Ishikawa (cell line): ENCODE results near the gene SLC43A1.

ENCODE experiments used
- CEBPB ChIP-seq: IDR thresholded peaks from 2 replicates; pipeline ENCODE4 v1.6.1; 2012
- CREB1 ChIP-seq: IDR thresholded peaks from 2 replicates; pipeline ENCODE4 v1.6.1; 2012; ENCODE audit warnings: low read depth
- EGR1 ChIP-seq: IDR thresholded peaks from 2 replicates; pipeline ENCODE4 v1.6.1; 2012
- EP300 ChIP-seq: IDR thresholded peaks from 2 replicates; pipeline ENCODE4 v1.6.1; 2012; ENCODE audit warnings: borderline replicate concordance
- FOXM1 ChIP-seq: IDR thresholded peaks from 2 replicates; pipeline ENCODE4 v1.6.1; 2012; ENCODE audit warnings: low read depth, borderline replicate concordance
- MAX ChIP-seq: IDR thresholded peaks from 2 replicates; pipeline ENCODE4 v1.6.1; 2012
- NFIC ChIP-seq: IDR thresholded peaks from 2 replicates; pipeline ENCODE4 v1.6.1; 2012
- RAD21 ChIP-seq: IDR thresholded peaks from 2 replicates; pipeline ENCODE4 v1.6.1; 2012; ENCODE audit warnings: low read depth
- REST ChIP-seq: IDR thresholded peaks from 2 replicates; pipeline ENCODE4 v1.6.1; 2012; ENCODE audit warnings: low read depth, mild to moderate bottlenecking
- TAF1 ChIP-seq: IDR thresholded peaks from 2 replicates; pipeline ENCODE4 v1.6.1; 2012; ENCODE audit warnings: low read depth, mild to moderate bottlenecking
- TCF12 ChIP-seq: IDR thresholded peaks from 2 replicates; pipeline ENCODE4 v1.6.1; 2012; ENCODE audit warnings: low read depth
- TEAD4 ChIP-seq: IDR thresholded peaks from 2 replicates; pipeline ENCODE4 v1.6.1; 2012
- ZBTB7A ChIP-seq: IDR thresholded peaks from 2 replicates; pipeline ENCODE4 v1.6.1; 2012; ENCODE audit warnings: low read depth

- TF ChIP-seq CEBPB = no peak
- no peak for TF ChIP-seq CREB1
- no peak for TF ChIP-seq FOXM1
- peak; percentile 67 for TF ChIP-seq NFIC
- no peak for TF ChIP-seq RAD21
- TF ChIP-seq TAF1 = no peak
- no peak for TF ChIP-seq EP300
- no peak for TF ChIP-seq TEAD4
- no peak for TF ChIP-seq REST
- TF ChIP-seq MAX = no peak
- no peak for TF ChIP-seq EGR1
- no peak for TF ChIP-seq TCF12
- no peak for TF ChIP-seq ZBTB7A
Observed at GRCh38 chr11:57560146-57560545, 44.6 kb upstream of the SLC43A1 start.
